Measurements from ENCODE around the gene RSPH9. TPM values are rescaled to one million over a fixed set of nuclear protein-coding genes. Genes with fewer than 3 reads are reported as not detected.
"Not testable (repeated sequence)": the region's sequence is repeated elsewhere in the genome, so short reads cannot be mapped to it uniquely, and the experiment has no call there.

Gene RSPH9
- total RNA-seq, 3 donors from 2014 or later, result not detected

- Mint-ChIP-seq H3K4me1 (ENCODE audit: low read depth) (peaks cover 42% of the 10 kb centered on the region), H3K36me3 (ENCODE audit: insufficient read depth) (peaks cover 18% of the 10 kb centered on the region), H3K4me3 (peak overlapping the region; percentile 99), H3K27me3 (ENCODE audit: low read depth) (no peaks in the 10 kb centered on the region), H3K9me3 (no peaks in the 10 kb centered on the region)
- ATAC-seq, result peak; percentile 7 to 16
- no peak for DNase-seq
These were observed 8.6 kb upstream of the RSPH9 start for GRCh38 chr6:43636308-43636659.

- peak overlapping the region; percentile 35 for H3K4me3 Mint-ChIP-seq
- no peak for ATAC-seq
- H3K27me3 Mint-ChIP-seq (ENCODE audit: low read depth), result no peaks in the 10 kb centered on the region
- peaks cover 37% of the 10 kb centered on the region for H3K4me1 Mint-ChIP-seq (ENCODE audit: low read depth)
- H3K36me3 Mint-ChIP-seq (ENCODE audit: insufficient read depth), result peaks cover 28% of the 10 kb centered on the region
- H3K9me3 Mint-ChIP-seq, result no peaks in the 10 kb centered on the region
- DNase-seq, result no peak
These were observed 4.6 kb upstream of the RSPH9 start for GRCh38 chr6:43639984-43640800.

GRCh38 chr6:43645613-43645964 is 753 bp downstream of the RSPH9 start:
- no peaks in the 10 kb centered on the region for H3K9me3 Mint-ChIP-seq
- peak overlapping the region; percentile 77 for H3K4me3 Mint-ChIP-seq
- peaks cover 11% of the 10 kb centered on the region for H3K36me3 Mint-ChIP-seq (ENCODE audit: insufficient read depth)
- DNase-seq (no peak), ATAC-seq (peak in 1 of 2 donors; percentile 17)
- peaks cover 7% of the 10 kb centered on the region for H3K4me1 Mint-ChIP-seq (ENCODE audit: low read depth)
- no peaks in the 10 kb centered on the region for H3K27me3 Mint-ChIP-seq (ENCODE audit: low read depth)

GRCh38 chr6:43647613-43648012 is 2.8 kb downstream of the RSPH9 start:
- DNase-seq (no peak), ATAC-seq (no peak)
- Mint-ChIP-seq H3K9me3 (no peaks in the 10 kb centered on the region), H3K27me3 (ENCODE audit: low read depth) (no peaks in the 10 kb centered on the region), H3K4me3 (no peak overlapping the region), H3K36me3 (ENCODE audit: insufficient read depth) (peaks cover 6% of the 10 kb centered on the region), H3K4me1 (ENCODE audit: low read depth) (peaks cover 4% of the 10 kb centered on the region)

GRCh38 chr6:43648248-43648647 is 3.4 kb downstream of the RSPH9 start:
- ATAC-seq (no peak), DNase-seq (no peak)
- no peaks in the 10 kb centered on the region for H3K9me3 Mint-ChIP-seq
- H3K27me3 Mint-ChIP-seq (ENCODE audit: low read depth), result no peaks in the 10 kb centered on the region
- H3K4me1 Mint-ChIP-seq (ENCODE audit: low read depth), result peaks cover 4% of the 10 kb centered on the region
- no peak overlapping the region for H3K4me3 Mint-ChIP-seq
- H3K36me3 Mint-ChIP-seq (ENCODE audit: insufficient read depth), result no peaks in the 10 kb centered on the region

- DNase-seq; H3K27me3 Mint-ChIP-seq (ENCODE audit: low read depth); ATAC-seq; H3K4me1 Mint-ChIP-seq (ENCODE audit: low read depth); H3K4me3 Mint-ChIP-seq; H3K9me3 Mint-ChIP-seq; H3K36me3 Mint-ChIP-seq (ENCODE audit: insufficient read depth): not testable (repeated sequence)
These were observed 8.0 kb downstream of the RSPH9 start for GRCh38 chr6:43652822-43653221.

GRCh38 chr6:43657221-43657802 is 12.5 kb downstream of the RSPH9 start:
- no peak for DNase-seq
- no peaks in the 10 kb centered on the region for H3K27me3 Mint-ChIP-seq (ENCODE audit: low read depth)
- H3K4me3 Mint-ChIP-seq, result no peak overlapping the region
- H3K9me3 Mint-ChIP-seq, result no peaks in the 10 kb centered on the region
- H3K36me3 Mint-ChIP-seq (ENCODE audit: insufficient read depth), result no peaks in the 10 kb centered on the region
- no peak for ATAC-seq
- H3K4me1 Mint-ChIP-seq (ENCODE audit: low read depth), result no peaks in the 10 kb centered on the region

GRCh38 chr6:43658161-43658560 is 13.3 kb downstream of the RSPH9 start:
- H3K36me3 Mint-ChIP-seq (ENCODE audit: insufficient read depth), result no peaks in the 10 kb centered on the region
- no peaks in the 10 kb centered on the region for H3K9me3 Mint-ChIP-seq
- DNase-seq (no peak), ATAC-seq (no peak)
- H3K4me3 Mint-ChIP-seq, result no peak overlapping the region
- H3K27me3 Mint-ChIP-seq (ENCODE audit: low read depth), result no peaks in the 10 kb centered on the region
- no peaks in the 10 kb centered on the region for H3K4me1 Mint-ChIP-seq (ENCODE audit: low read depth)

- H3K36me3 Mint-ChIP-seq (ENCODE audit: insufficient read depth); DNase-seq; H3K9me3 Mint-ChIP-seq; H3K27me3 Mint-ChIP-seq (ENCODE audit: low read depth); H3K4me1 Mint-ChIP-seq (ENCODE audit: low read depth); H3K4me3 Mint-ChIP-seq: not testable (repeated sequence)
- ATAC-seq, result peak in 1 of 2 donors; percentile 16
These were observed 18.1 kb downstream of the RSPH9 start for GRCh38 chr6:43662948-43663347.

- Mint-ChIP-seq H3K4me1 (ENCODE audit: low read depth) (peaks cover 21% of the 10 kb centered on the region), H3K9me3 (no peaks in the 10 kb centered on the region), H3K4me3 (no peak overlapping the region), H3K27me3 (ENCODE audit: low read depth) (no peaks in the 10 kb centered on the region), H3K36me3 (ENCODE audit: insufficient read depth) (peaks cover 3% of the 10 kb centered on the region)
- no peak for ATAC-seq
- DNase-seq, result no peak
These were observed 20.5 kb downstream of the RSPH9 start for GRCh38 chr6:43665376-43665775.

GRCh38 chr6:43666196-43666920 is 21.5 kb downstream of the RSPH9 start:
- ATAC-seq (no peak), DNase-seq (no peak)
- no peak overlapping the region for H3K4me3 Mint-ChIP-seq
- H3K27me3 Mint-ChIP-seq (ENCODE audit: low read depth), result no peaks in the 10 kb centered on the region
- no peaks in the 10 kb centered on the region for H3K9me3 Mint-ChIP-seq
- peaks cover 9% of the 10 kb centered on the region for H3K36me3 Mint-ChIP-seq (ENCODE audit: insufficient read depth)
- H3K4me1 Mint-ChIP-seq (ENCODE audit: low read depth), result peaks cover 22% of the 10 kb centered on the region

GRCh38 chr6:43667245-43668150 is 22.7 kb downstream of the RSPH9 start:
- ATAC-seq, result peak; percentile 69 to 72
- Mint-ChIP-seq H3K4me1 (ENCODE audit: low read depth) (peaks cover 22% of the 10 kb centered on the region), H3K4me3 (peak overlapping the region; percentile 25)

GRCh38 chr6:43668151-43669028 is 23.6 kb downstream of the RSPH9 start:
- peak; percentile 34 for DNase-seq
- ATAC-seq, result peak; percentile 62 to 72
- Mint-ChIP-seq H3K27me3 (ENCODE audit: low read depth) (no peaks in the 10 kb centered on the region), H3K4me3 (no peak overlapping the region), H3K36me3 (ENCODE audit: insufficient read depth) (peaks cover 9% of the 10 kb centered on the region), H3K9me3 (no peaks in the 10 kb centered on the region), H3K4me1 (ENCODE audit: low read depth) (peaks cover 22% of the 10 kb centered on the region)

More at GRCh38 chr6:43667245-43668150, 22.7 kb downstream of the RSPH9 start:
- Mint-ChIP-seq H3K36me3 (ENCODE audit: insufficient read depth) (peaks cover 9% of the 10 kb centered on the region), H3K9me3 (no peaks in the 10 kb centered on the region), H3K27me3 (ENCODE audit: low read depth) (no peaks in the 10 kb centered on the region)
- peak; percentile 74 for DNase-seq
